ENCODE results near the gene CLDN2.

DNA sequence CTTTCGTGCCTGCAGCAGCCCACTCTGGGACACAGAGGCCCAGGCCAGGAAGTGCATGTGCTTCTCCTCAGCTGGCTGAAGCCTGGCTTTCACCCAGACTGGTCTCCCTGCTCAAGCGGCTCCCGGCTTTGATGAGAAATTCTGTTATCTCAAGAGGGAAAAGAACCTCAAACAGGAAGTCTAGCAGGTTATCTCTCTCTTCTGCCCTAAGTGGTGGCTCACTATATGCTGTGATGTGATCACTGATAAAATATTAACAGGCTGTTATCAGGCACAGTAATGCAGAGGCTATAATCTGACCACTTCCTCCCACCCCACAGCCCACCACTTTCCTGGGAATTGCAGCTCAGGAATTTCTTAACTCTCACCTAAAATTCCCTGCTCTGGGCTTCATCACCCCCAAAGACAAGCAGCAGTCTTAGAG, 13.3 kb downstream of the CLDN2 start:
- TF ChIP-seq CTCF (IDR thresholded peaks at IDR 0.05) (no peak), ZFX (IDR thresholded peaks at IDR 0.05; ENCODE audit: borderline replicate concordance) (no peak)

Measured in 22Rv1 (cell line).